ENCODE data around the gene NRG2.

GRCh38 chr5:139976703-139977102, 66.4 kb downstream of the NRG2 start:
- no peak for TF ChIP-seq CTCF (IDR thresholded peaks at IDR 0.05)
- TF ChIP-seq POLR2A (IDR thresholded peaks at IDR 0.05), result no peak

Data from thyroid gland (tissue), 4 donors.